Camera-type eye (tissue), 1 donor: Measurements from ENCODE around the gene RAPGEFL1. TPM values are rescaled to one million over a fixed set of nuclear protein-coding genes. Genes with fewer than 3 reads are reported as not detected.

ENCODE experiments used
- total RNA-seq: library from RNA; depleted of rRNA; stranded (reverse); fragments of >200 nt; gene quantifications from one replicate; pipeline ENCODE4 v1.2.3, GENCODE V29; 2014

RAPGEFL1 gene
- 16.2 TPM for total RNA-seq

GRCh38 chr17:40177275-40177874, at the start of gene RAPGEFL1:
RAPGEFL1 (plus strand) TSS chr17:40177470; CDS start chr17:40177862, 392 bp downstream.

GRCh38 chr17:40218740-40219593, 41.7 kb downstream of the RAPGEFL1 start, which contains the start of gene WIPF2:
WIPF2 (plus strand) TSS chr17:40219304; CDS start chr17:40256460, 37,156 bp downstream.

Other genes starting within 250 kb of the RAPGEFL1 start
- gene ORMDL3, start 249.9 kb upstream of the RAPGEFL1 start, total RNA-seq = 55.5 TPM
- not detected for gene LRRC3C, start 249.7 kb upstream of the RAPGEFL1 start, total RNA-seq
- not detected for gene GSDMA, start 214.5 kb upstream of the RAPGEFL1 start, total RNA-seq
- gene PSMD3, start 196.7 kb upstream of the RAPGEFL1 start, total RNA-seq = 75.3 TPM
- gene CSF3, start 162.0 kb upstream of the RAPGEFL1 start, total RNA-seq = not detected
- 91.3 TPM for gene MED24, start 123.1 kb upstream of the RAPGEFL1 start, total RNA-seq
- gene THRA, start 114.5 kb upstream of the RAPGEFL1 start, total RNA-seq = 96.6 TPM
- 13.2 TPM for gene NR1D1, start 76.9 kb upstream of the RAPGEFL1 start, total RNA-seq
- gene MSL1, start 55.5 kb upstream of the RAPGEFL1 start, total RNA-seq = 91.9 TPM
- gene CASC3, start 36.9 kb upstream of the RAPGEFL1 start, total RNA-seq = 71.7 TPM
- gene WIPF2, start 41.8 kb downstream of the RAPGEFL1 start, total RNA-seq = 13.6 TPM
- 6.3 TPM for gene CDC6, start 110.4 kb downstream of the RAPGEFL1 start, total RNA-seq
- 50.1 TPM for gene RARA, start 131.7 kb downstream of the RAPGEFL1 start, total RNA-seq
- not detected for gene GJD3, start 187.3 kb downstream of the RAPGEFL1 start, total RNA-seq
- 62.8 TPM for gene TOP2A, start 240.4 kb downstream of the RAPGEFL1 start, total RNA-seq